Measurements from ENCODE around the gene COP1.

GRCh38 chr1:176183618-176184017, 23.5 kb downstream of the COP1 start:
- no peak for TF ChIP-seq POLR2A (IDR thresholded peaks at IDR 0.05; ENCODE audit: control extremely low read depth in 1 of 2, low read depth in 2 of 2, low read length in 2 of 2)
- TF ChIP-seq POLR2AphosphoS5 (IDR thresholded peaks at IDR 0.05; ENCODE audit: low read depth, low read length): no peak
- TF ChIP-seq SIX5 (IDR thresholded peaks at IDR 0.05; ENCODE audit: low read depth, low read length): no peak
- TF ChIP-seq, protein P1, sequence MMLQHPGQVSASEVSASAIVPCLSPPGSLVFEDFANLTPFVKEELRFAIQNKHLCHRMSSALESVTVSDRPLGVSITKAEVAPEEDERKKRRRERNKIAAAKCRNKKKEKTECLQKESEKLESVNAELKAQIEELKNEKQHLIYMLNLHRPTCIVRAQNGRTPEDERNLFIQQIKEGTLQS (IDR thresholded peaks at IDR 0.05; ENCODE audit: insufficient read depth, low read depth, low read length): no peak
- TF ChIP-seq, protein P2, sequence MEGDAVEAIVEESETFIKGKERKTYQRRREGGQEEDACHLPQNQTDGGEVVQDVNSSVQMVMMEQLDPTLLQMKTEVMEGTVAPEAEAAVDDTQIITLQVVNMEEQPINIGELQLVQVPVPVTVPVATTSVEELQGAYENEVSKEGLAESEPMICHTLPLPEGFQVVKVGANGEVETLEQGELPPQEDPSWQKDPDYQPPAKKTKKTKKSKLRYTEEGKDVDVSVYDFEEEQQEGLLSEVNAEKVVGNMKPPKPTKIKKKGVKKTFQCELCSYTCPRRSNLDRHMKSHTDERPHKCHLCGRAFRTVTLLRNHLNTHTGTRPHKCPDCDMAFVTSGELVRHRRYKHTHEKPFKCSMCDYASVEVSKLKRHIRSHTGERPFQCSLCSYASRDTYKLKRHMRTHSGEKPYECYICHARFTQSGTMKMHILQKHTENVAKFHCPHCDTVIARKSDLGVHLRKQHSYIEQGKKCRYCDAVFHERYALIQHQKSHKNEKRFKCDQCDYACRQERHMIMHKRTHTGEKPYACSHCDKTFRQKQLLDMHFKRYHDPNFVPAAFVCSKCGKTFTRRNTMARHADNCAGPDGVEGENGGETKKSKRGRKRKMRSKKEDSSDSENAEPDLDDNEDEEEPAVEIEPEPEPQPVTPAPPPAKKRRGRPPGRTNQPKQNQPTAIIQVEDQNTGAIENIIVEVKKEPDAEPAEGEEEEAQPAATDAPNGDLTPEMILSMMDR (IDR thresholded peaks at IDR 0.05; ENCODE audit: control extremely low read depth in 1 of 3, insufficient read depth in 1 of 3, low read depth in 1 of 3, low read length in 3 of 3): no peak
- no peak for TF ChIP-seq JUND (IDR thresholded peaks at IDR 0.05; ENCODE audit: low read length)
